HG03066 (cell line): ENCODE measurements around the gene FAM149B1.

ENCODE experiments used
- ATAC-seq: cut with Tn5 transposase; IDR thresholded peaks from one replicate; pipeline ENCODE4 v1.9.1; 2021; ENCODE audit warnings: low read depth; ENCODE audit not compliant: unreplicated experiment

The FAM149B1 gene

GRCh38 chr10:73172867-73173266, 4.9 kb downstream of the FAM149B1 start:
- ATAC-seq: no peak

GRCh38 chr10:73174148-73174925, 6.4 kb downstream of the FAM149B1 start:
- no peak for ATAC-seq

GRCh38 chr10:73182568-73182967, 14.6 kb downstream of the FAM149B1 start:
- ATAC-seq: no peak

GRCh38 chr10:73183667-73184281, 15.9 kb downstream of the FAM149B1 start:
- ATAC-seq: no peak

GRCh38 chr10:73186266-73186665, 18.3 kb downstream of the FAM149B1 start:
- ATAC-seq: no peak

GRCh38 chr10:73190188-73190587, 22.3 kb downstream of the FAM149B1 start:
- no peak for ATAC-seq

- ATAC-seq: no peak
These were observed 37.2 kb downstream of the FAM149B1 start for GRCh38 chr10:73205081-73205480.

GRCh38 chr10:73205890-73206289, 38.0 kb downstream of the FAM149B1 start:
- no peak for ATAC-seq

GRCh38 chr10:73206385-73206784, 38.5 kb downstream of the FAM149B1 start:
- no peak for ATAC-seq

GRCh38 chr10:73207883-73208282, 40.0 kb downstream of the FAM149B1 start:
- no peak for ATAC-seq

- ATAC-seq: no peak
These were observed 41.8 kb downstream of the FAM149B1 start for GRCh38 chr10:73209705-73210104.

- no peak for ATAC-seq
These were observed 42.6 kb downstream of the FAM149B1 start for GRCh38 chr10:73210395-73211105.

- ATAC-seq: no peak
These were observed 43.3 kb downstream of the FAM149B1 start for GRCh38 chr10:73211106-73211811.

- no peak for ATAC-seq
These were observed 47.8 kb downstream of the FAM149B1 start for GRCh38 chr10:73215749-73216148.

- no peak for ATAC-seq
These were observed 49.7 kb downstream of the FAM149B1 start for GRCh38 chr10:73217628-73218027.

GRCh38 chr10:73218431-73219191, 50.7 kb downstream of the FAM149B1 start:
- ATAC-seq: no peak

- ATAC-seq: no peak
These were observed 51.5 kb downstream of the FAM149B1 start for GRCh38 chr10:73219384-73219783.

- ATAC-seq: no peak
These were observed 53.1 kb downstream of the FAM149B1 start for GRCh38 chr10:73220989-73221388.

GRCh38 chr10:73225518-73225917, 57.6 kb downstream of the FAM149B1 start:
- ATAC-seq: no peak

GRCh38 chr10:73226663-73227062, 58.7 kb downstream of the FAM149B1 start:
- no peak for ATAC-seq
